ENCODE measurements around the gene CYP2F1. TPM values are rescaled to one million over a fixed set of nuclear protein-coding genes. Genes with fewer than 3 reads are reported as not detected.

CYP2F1 gene
- total and polyA plus RNA-seq, 2 of the 13 experiments (the other 11 are each of a cell fraction or from before 2014, with no cell fraction given) = not detected

DNA sequence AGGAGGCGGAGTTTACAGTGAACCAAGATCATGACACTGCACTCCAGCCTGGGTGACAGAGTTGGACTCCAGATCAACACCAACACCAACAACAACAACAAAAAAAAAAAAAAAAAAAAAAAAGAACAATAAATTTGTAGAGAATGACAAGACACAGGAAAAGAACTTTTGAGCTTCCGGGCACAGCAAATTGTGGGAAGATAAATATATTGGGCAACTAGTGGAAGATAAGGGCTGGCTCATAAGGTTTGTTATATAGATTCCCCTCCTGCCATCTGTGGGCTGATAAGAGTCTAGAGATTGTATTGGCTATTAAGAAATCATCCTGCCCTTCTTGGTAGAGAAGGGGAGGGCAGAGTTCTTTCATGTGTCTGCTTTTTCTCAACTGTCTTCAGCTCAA, 45.6 kb downstream of the CYP2F1 start (continued):
- TF ChIP-seq SOX5 (CRISPR knock-in tag; IDR thresholded peaks at IDR 0.05; ENCODE audit: borderline replicate concordance) = peak; percentile 63; the same call in 1 of the 2 replicates
- 0 out of 4 replicates have a peak, but pooled peaks of 1 of the 2 experiments have one; percentile 19 for TF ChIP-seq EP300 (IDR thresholded peaks at IDR 0.05; ENCODE audit: low read depth in 2 of 2, low read length in 2 of 2)
- no peak for TF ChIP-seq EP300 (CRISPR knock-in tag; IDR thresholded peaks at IDR 0.05; ENCODE audit: borderline replicate concordance)
- peak; percentile 48; the same call in 1 of the 2 replicates for TF ChIP-seq CEBPG (CRISPR knock-in tag; IDR thresholded peaks at IDR 0.05)
- TF ChIP-seq, protein P1, sequence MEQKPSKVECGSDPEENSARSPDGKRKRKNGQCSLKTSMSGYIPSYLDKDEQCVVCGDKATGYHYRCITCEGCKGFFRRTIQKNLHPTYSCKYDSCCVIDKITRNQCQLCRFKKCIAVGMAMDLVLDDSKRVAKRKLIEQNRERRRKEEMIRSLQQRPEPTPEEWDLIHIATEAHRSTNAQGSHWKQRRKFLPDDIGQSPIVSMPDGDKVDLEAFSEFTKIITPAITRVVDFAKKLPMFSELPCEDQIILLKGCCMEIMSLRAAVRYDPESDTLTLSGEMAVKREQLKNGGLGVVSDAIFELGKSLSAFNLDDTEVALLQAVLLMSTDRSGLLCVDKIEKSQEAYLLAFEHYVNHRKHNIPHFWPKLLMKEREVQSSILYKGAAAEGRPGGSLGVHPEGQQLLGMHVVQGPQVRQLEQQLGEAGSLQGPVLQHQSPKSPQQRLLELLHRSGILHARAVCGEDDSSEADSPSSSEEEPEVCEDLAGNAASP (CRISPR knock-in tag; IDR thresholded peaks at IDR 0.05; ENCODE audit: borderline replicate concordance) = no peak
- no peak for TF ChIP-seq ONECUT2 (CRISPR knock-in tag; IDR thresholded peaks at IDR 0.05)

DNA sequence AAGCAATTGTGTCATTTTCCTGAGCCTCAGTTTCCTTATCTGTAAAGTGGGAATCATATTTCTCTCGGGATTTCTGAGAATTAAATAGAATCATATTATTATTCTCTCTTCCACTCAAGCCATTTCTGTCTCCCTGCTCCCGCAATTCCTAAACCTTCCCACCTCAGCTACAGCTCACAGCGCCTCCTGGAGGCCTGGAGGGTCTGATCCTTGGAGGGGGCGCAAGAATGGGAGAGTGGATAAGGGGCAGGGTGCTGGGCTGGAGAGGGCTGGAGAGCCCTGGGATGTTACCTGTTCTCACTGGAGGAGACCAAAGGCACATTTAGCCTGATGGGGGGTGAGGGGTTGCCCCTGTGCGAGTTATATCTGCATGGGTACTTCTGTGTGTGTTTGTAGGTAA, 47.7 kb downstream of the CYP2F1 start:
- no peak overlapping the region for H3K9ac ChIP-seq (ENCODE audit: insufficient read depth, low read depth, low read length)
- H3K4me1 ChIP-seq (ENCODE audit: insufficient read depth, low read length) = peaks cover 60% of the 10 kb centered on the region
- no peaks in the 10 kb centered on the region for H3K9me3 ChIP-seq (ENCODE audit: low read length)
- no peaks in the 10 kb centered on the region for H3K27me3 ChIP-seq (ENCODE audit: control insufficient read depth in 1 of 2, insufficient read depth in 2 of 2, low read length in 2 of 2)
- FAIRE-seq (no peak), DNase-seq (ENCODE audit: low spot score) (no peak), ATAC-seq (no peak)
- POLR2A ChIA-PET = no interaction called here
- in situ Hi-C loops (cut with HindIII; ENCODE audit: extremely low pct_ligation_motif_present, low pct_unique_long_range_greater_than_20kb) (no loop called here), intact Hi-C loops (cut with micrococcal nuclease; ENCODE audit: unreplicated experiment) (no loop called here)
- H3K27ac ChIP-seq (ENCODE audit: extremely low read length, insufficient read depth, low read length) = no peak overlapping the region
- 97% methylated on average over 5 of the region's 5 CpGs for WGBS (ENCODE audit: low lambda C conversion rate)
- no TSS peak for BruUV-seq (replicated peaks)
- H3K36me3 ChIP-seq (replicated peaks in 1 of 2; ENCODE audit: control insufficient read depth in 1 of 2, insufficient read depth in 2 of 2, low read length in 2 of 2) = no peaks in the 10 kb centered on the region
- no peaks in the 10 kb centered on the region for H4K20me1 ChIP-seq (ENCODE audit: insufficient read depth, low read length)
- H3K79me2 ChIP-seq (ENCODE audit: insufficient read depth, low read length) = no peaks in the 10 kb centered on the region
- H3K4me3 ChIP-seq (replicated peaks in 1 of 3; ENCODE audit: insufficient read depth in 1 of 3, low read depth in 2 of 3, low read length in 3 of 3) = no peak overlapping the region
- H3K4me2 ChIP-seq (ENCODE audit: low read depth, low read length) = no peak overlapping the region
- TF ChIP-seq, protein P2, sequence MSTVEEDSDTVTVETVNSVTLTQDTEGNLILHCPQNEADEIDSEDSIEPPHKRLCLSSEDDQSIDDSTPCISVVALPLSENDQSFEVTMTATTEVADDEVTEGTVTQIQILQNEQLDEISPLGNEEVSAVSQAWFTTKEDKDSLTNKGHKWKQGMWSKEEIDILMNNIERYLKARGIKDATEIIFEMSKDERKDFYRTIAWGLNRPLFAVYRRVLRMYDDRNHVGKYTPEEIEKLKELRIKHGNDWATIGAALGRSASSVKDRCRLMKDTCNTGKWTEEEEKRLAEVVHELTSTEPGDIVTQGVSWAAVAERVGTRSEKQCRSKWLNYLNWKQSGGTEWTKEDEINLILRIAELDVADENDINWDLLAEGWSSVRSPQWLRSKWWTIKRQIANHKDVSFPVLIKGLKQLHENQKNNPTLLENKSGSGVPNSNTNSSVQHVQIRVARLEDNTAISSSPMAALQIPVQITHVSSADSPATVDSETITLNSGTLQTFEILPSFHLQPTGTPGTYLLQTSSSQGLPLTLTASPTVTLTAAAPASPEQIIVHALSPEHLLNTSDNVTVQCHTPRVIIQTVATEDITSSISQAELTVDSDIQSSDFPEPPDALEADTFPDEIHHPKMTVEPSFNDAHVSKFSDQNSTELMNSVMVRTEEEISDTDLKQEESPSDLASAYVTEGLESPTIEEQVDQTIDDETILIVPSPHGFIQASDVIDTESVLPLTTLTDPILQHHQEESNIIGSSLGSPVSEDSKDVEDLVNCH (CRISPR knock-in tag; IDR thresholded peaks at IDR 0.05) = no peak
- TF ChIP-seq ADNP (CRISPR knock-in tag; IDR thresholded peaks at IDR 0.05) (peak; percentile 33; the same call in 1 of the 2 replicates), FOXO1 (CRISPR knock-in tag; IDR thresholded peaks at IDR 0.05) (no peak)
- TF ChIP-seq, protein P3, sequence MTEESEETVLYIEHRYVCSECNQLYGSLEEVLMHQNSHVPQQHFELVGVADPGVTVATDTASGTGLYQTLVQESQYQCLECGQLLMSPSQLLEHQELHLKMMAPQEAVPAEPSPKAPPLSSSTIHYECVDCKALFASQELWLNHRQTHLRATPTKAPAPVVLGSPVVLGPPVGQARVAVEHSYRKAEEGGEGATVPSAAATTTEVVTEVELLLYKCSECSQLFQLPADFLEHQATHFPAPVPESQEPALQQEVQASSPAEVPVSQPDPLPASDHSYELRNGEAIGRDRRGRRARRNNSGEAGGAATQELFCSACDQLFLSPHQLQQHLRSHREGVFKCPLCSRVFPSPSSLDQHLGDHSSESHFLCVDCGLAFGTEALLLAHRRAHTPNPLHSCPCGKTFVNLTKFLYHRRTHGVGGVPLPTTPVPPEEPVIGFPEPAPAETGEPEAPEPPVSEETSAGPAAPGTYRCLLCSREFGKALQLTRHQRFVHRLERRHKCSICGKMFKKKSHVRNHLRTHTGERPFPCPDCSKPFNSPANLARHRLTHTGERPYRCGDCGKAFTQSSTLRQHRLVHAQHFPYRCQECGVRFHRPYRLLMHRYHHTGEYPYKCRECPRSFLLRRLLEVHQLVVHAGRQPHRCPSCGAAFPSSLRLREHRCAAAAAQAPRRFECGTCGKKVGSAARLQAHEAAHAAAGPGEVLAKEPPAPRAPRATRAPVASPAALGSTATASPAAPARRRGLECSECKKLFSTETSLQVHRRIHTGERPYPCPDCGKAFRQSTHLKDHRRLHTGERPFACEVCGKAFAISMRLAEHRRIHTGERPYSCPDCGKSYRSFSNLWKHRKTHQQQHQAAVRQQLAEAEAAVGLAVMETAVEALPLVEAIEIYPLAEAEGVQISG (CRISPR knock-in tag; IDR thresholded peaks at IDR 0.05) = peak; percentile 97
- TF ChIP-seq, protein P4, sequence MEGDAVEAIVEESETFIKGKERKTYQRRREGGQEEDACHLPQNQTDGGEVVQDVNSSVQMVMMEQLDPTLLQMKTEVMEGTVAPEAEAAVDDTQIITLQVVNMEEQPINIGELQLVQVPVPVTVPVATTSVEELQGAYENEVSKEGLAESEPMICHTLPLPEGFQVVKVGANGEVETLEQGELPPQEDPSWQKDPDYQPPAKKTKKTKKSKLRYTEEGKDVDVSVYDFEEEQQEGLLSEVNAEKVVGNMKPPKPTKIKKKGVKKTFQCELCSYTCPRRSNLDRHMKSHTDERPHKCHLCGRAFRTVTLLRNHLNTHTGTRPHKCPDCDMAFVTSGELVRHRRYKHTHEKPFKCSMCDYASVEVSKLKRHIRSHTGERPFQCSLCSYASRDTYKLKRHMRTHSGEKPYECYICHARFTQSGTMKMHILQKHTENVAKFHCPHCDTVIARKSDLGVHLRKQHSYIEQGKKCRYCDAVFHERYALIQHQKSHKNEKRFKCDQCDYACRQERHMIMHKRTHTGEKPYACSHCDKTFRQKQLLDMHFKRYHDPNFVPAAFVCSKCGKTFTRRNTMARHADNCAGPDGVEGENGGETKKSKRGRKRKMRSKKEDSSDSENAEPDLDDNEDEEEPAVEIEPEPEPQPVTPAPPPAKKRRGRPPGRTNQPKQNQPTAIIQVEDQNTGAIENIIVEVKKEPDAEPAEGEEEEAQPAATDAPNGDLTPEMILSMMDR (CRISPR knock-in tag; IDR thresholded peaks at IDR 0.05) = peak; percentile 33
- TF ChIP-seq, protein P5, sequence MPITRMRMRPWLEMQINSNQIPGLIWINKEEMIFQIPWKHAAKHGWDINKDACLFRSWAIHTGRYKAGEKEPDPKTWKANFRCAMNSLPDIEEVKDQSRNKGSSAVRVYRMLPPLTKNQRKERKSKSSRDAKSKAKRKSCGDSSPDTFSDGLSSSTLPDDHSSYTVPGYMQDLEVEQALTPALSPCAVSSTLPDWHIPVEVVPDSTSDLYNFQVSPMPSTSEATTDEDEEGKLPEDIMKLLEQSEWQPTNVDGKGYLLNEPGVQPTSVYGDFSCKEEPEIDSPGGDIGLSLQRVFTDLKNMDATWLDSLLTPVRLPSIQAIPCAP (CRISPR knock-in tag; IDR thresholded peaks at IDR 0.05; ENCODE audit: low read depth) = no peak
- CTCF ChIA-PET (ENCODE audit: low intra/inter-chr PET ratio, low total read pairs) = no interaction called here
- H2AFZ ChIP-seq (ENCODE audit: low read length) = no peak overlapping the region

Data from HepG2 (cell line).